DND-41 (cell line): ENCODE results near the gene TBX4.

Experiments
- ATAC-seq: fragments of 200-7000 bp; cut with Tn5 transposase; 3 replicates; pipeline ENCODE4 v1.9.1; 2021; ENCODE audit warnings: low read depth; ENCODE audit not compliant: insufficient read depth
- DNase-seq: peaks from one replicate; pipeline ENCODE4 v3.0.0-alpha.2; 2020
- H2AFZ ChIP-seq: 2 replicates; pipeline ENCODE4 v1.6.0; 2012; ENCODE audit warnings: low read depth, low read length
- H3K27ac ChIP-seq: 2 replicates; pipeline ENCODE4 v1.5.1; 2012; ENCODE audit warnings: low read length, inconsistent platforms
- H3K27me3 ChIP-seq: fragments of 200-600 bp; sonication (generic); 2 replicates; pipeline ENCODE4 v1.6.0; 2012; ENCODE audit warnings: low read length, mild to moderate bottlenecking, inconsistent platforms; ENCODE audit not compliant: insufficient read depth, poor library complexity
- H3K36me3 ChIP-seq: 2 replicates; pipeline ENCODE4 v1.5.1; 2012; ENCODE audit warnings: low read length, inconsistent platforms; ENCODE audit not compliant: insufficient read depth
- H3K4me1 ChIP-seq: 2 replicates; pipeline ENCODE4 v1.5.1; 2012; ENCODE audit warnings: mild to moderate bottlenecking, low read length; ENCODE audit not compliant: insufficient read depth
- H3K4me2 ChIP-seq: 2 replicates; pipeline ENCODE4 v1.6.0; 2012; ENCODE audit warnings: mild to moderate bottlenecking, moderate library complexity, low read length, inconsistent platforms; ENCODE audit not compliant: insufficient read depth
- H3K4me3 ChIP-seq, 2 experiments: fragments of 200-600 bp in 1 of 2; shearing (Covaris generic) in 1 of 2; 2 replicates each; pipeline ENCODE4 v1.5.1; 2012 to 2016; ENCODE audit warnings: inconsistent platforms in 2 of 2, low read length in 2 of 2, mild to moderate bottlenecking in 2 of 2, low read depth in 1 of 2, moderate library complexity in 1 of 2
- H3K79me2 ChIP-seq: 2 replicates; pipeline ENCODE4 v1.6.0; 2012; ENCODE audit warnings: low read length, inconsistent platforms; ENCODE audit not compliant: insufficient read depth
- H3K9ac ChIP-seq: 2 replicates; pipeline ENCODE4 v1.6.0; 2012; ENCODE audit warnings: low read depth, mild to moderate bottlenecking, inconsistent platforms, low read length, moderate library complexity
- H3K9me3 ChIP-seq: 2 replicates; pipeline ENCODE4 v1.5.1; 2012; ENCODE audit warnings: low read length, moderate library complexity, mild to moderate bottlenecking, inconsistent platforms; ENCODE audit not compliant: insufficient read depth, severe bottlenecking
- H4K20me1 ChIP-seq: 2 replicates; pipeline ENCODE4 v1.6.0; 2012; ENCODE audit warnings: low read length; ENCODE audit not compliant: insufficient read depth
- EZH2 ChIP-seq: IDR thresholded peaks from 3 replicates; pipeline ENCODE4 v1.6.1; 2012; ENCODE audit warnings: borderline replicate concordance, low read depth, mild to moderate bottlenecking, moderate library complexity, low read length, inconsistent platforms; ENCODE audit not compliant: severe bottlenecking
- TF ChIP-seq, protein P1 (sequence below): IDR thresholded peaks from 2 replicates; pipeline ENCODE4 v1.5.1; 2012; ENCODE audit warnings: borderline replicate concordance, low read length, moderate library complexity, mild to moderate bottlenecking; ENCODE audit not compliant: poor library complexity, severe bottlenecking; ENCODE audit errors: extremely low read depth

TBX4 gene

DNA sequence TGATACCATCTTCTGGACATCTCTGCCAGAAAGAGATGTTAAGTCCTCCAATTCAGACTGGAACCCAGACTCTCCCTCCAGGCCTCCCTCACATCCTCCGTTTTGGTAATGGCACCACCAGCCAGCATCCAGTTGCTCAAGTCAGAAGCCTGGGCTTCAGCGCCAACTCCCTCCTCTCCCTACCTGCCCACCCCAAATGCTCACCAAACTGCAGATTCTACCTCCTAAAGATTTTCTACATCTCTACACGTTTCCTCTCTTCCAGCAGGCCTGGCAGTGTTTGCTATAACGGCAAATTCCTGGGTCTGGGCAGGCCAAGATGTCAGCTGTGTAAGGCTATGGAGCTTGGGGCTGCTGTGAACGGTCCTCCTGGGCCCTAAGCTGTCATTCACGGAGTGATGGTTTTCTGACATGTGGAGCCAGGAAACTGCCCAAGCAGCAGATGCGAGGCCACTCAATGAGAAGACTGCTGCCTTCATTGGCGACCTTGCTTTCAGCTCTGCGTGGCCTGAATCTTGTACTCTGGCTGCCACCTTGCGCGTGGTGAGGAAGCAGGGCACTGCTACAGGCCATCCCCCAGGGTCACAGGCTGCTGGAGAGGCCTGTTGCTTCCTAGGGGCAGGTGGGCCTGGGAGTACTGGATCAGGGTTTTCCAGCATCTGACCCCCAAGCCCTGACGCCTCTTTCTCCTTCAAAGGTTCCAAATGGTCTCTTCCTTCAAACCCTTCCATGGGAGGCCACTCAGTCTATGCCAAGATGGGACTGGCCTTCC lies 37.7 kb downstream of the TBX4 start:
- Histone ChIP-seq H3K79me2 (no peaks in the 10 kb centered on the region), H3K4me1 (no peaks in the 10 kb centered on the region), H3K36me3 (no peaks in the 10 kb centered on the region), H3K4me3 (no peak overlapping the region), H3K9me3 (no peaks in the 10 kb centered on the region), H3K9ac (no peak overlapping the region), H3K27ac (no peak overlapping the region), H2AFZ (no peak overlapping the region), H3K27me3 (peaks cover 3% of the 10 kb centered on the region), H4K20me1 (no peaks in the 10 kb centered on the region; the same call in 1 of the 2 replicates), H3K4me2 (no peak overlapping the region)
- no peak for DNase-seq
- no peak for ATAC-seq
- no peak for TF ChIP-seq EZH2
- TF ChIP-seq, protein P1, sequence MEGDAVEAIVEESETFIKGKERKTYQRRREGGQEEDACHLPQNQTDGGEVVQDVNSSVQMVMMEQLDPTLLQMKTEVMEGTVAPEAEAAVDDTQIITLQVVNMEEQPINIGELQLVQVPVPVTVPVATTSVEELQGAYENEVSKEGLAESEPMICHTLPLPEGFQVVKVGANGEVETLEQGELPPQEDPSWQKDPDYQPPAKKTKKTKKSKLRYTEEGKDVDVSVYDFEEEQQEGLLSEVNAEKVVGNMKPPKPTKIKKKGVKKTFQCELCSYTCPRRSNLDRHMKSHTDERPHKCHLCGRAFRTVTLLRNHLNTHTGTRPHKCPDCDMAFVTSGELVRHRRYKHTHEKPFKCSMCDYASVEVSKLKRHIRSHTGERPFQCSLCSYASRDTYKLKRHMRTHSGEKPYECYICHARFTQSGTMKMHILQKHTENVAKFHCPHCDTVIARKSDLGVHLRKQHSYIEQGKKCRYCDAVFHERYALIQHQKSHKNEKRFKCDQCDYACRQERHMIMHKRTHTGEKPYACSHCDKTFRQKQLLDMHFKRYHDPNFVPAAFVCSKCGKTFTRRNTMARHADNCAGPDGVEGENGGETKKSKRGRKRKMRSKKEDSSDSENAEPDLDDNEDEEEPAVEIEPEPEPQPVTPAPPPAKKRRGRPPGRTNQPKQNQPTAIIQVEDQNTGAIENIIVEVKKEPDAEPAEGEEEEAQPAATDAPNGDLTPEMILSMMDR: no peak

- no peak overlapping the region for H2AFZ ChIP-seq
- H3K9ac ChIP-seq: no peak overlapping the region
- H3K79me2 ChIP-seq: no peaks in the 10 kb centered on the region
- no peaks in the 10 kb centered on the region; the same call in 1 of the 2 replicates for H4K20me1 ChIP-seq
- H3K4me2 ChIP-seq: no peak overlapping the region
- H3K4me1 ChIP-seq: no peaks in the 10 kb centered on the region
- ATAC-seq (no peak), DNase-seq (no peak)
- no peak for TF ChIP-seq EZH2
- TF ChIP-seq, protein P1: no peak
- H3K27me3 ChIP-seq: peaks cover 3% of the 10 kb centered on the region
- H3K9me3 ChIP-seq: no peaks in the 10 kb centered on the region
- H3K27ac ChIP-seq: no peak overlapping the region
- no peak overlapping the region for H3K4me3 ChIP-seq
- H3K36me3 ChIP-seq: no peaks in the 10 kb centered on the region
Observed at GRCh38 chr17:61490540-61490975, 38.3 kb downstream of the TBX4 start.

DNA sequence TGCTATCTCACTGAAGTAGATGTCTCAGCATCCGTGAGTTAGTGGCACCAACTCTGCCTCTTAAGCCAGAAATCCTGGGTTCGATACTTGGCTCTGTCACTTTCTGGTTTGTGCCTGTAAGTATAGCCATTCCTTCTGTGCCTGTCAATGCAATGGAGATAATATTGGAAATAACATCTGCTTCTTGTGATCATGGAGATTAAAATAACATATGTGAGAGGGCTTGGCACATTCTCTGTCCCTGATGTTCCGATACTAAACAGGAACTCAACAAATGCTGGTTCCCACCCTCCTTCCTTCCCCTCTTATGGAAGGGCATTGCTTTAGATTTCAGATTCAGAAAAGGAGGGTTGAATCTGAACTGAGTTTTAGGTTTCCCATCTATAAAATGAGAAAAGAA lies 39.8 kb downstream of the TBX4 start:
- Histone ChIP-seq H3K9ac (no peak overlapping the region), H3K27ac (no peak overlapping the region), H3K4me1 (no peaks in the 10 kb centered on the region), H3K9me3 (no peaks in the 10 kb centered on the region), H3K4me3 (no peak overlapping the region), H3K36me3 (no peaks in the 10 kb centered on the region), H3K4me2 (no peak overlapping the region), H2AFZ (no peak overlapping the region), H3K27me3 (peaks cover 3% of the 10 kb centered on the region), H3K79me2 (no peaks in the 10 kb centered on the region), H4K20me1 (no peaks in the 10 kb centered on the region; the same call in 1 of the 2 replicates)
- DNase-seq (no peak), ATAC-seq (no peak)
- TF ChIP-seq, protein P1: no peak
- TF ChIP-seq EZH2: no peak
